ENCODE measurements around the gene WWOX.

Gene WWOX

DNA sequence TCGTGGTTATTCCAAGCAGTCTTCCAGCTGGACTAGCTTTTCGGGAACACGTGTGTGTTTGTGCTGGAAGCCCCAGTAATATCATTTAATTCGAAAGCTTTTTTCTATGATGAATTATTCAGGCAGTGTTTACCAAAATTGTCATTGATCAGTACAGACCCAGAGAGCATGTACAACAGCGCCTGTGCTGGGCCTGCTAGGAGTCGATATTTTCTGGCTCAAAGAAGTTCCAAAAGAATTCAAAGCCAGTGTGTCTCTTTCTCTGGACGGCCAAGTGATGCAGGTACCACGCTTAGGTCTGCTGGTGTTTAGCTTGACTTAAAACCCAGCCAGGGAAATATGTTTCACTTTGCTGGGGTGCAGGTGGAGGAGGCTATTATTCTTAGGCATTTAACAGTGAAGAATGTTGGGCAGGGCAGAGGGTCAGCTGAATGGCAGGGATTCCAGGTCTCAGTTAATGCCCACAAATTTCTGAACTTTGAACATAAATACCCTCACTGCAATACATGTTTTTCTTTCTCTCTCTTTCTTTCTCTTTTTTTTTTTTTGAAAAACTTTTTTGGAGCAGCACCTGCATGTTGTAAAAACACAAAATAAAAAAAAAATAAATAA is 401.3 kb downstream of the WWOX start:
- no peaks in the 10 kb centered on the region for H3K4me1 ChIP-seq (ENCODE audit: control insufficient read depth in 1 of 2, insufficient read depth in 1 of 2, low read depth in 1 of 2, low read length in 1 of 2)
- no peaks in the 10 kb centered on the region for H3K9me3 ChIP-seq
- TF ChIP-seq CTCF (IDR thresholded peaks at IDR 0.05) = no peak
- H3K27ac ChIP-seq = no peak overlapping the region
- H3K36me3 ChIP-seq = no peaks in the 10 kb centered on the region
- H3K27me3 ChIP-seq = no peaks in the 10 kb centered on the region
- H3K4me3 ChIP-seq (ENCODE audit: low read depth in 1 of 2, low read length in 1 of 2) = no peak overlapping the region

DNA sequence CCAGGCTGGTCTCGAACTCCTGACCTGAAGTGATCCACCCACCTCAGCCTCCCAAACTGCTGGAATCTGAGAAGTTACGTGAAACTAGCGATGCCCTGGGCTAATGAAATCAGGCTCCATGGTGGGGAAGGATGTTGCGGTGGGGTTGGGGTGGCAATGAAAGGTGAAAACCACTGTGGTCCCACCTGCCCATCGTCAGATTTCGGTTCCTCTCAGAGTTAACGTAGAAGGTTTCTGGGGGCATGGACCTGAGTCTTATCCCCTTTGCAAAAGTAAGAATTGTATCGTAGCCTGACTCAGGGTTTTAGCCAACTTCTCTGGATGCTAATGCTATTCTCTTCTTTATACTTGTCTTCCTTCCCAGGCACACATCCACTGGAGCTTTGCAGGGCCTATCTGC is 402.3 kb downstream of the WWOX start:
- Histone ChIP-seq H3K36me3 (no peaks in the 10 kb centered on the region), H3K9me3 (no peaks in the 10 kb centered on the region), H3K27me3 (no peaks in the 10 kb centered on the region), H3K4me1 (ENCODE audit: control insufficient read depth in 1 of 2, insufficient read depth in 1 of 2, low read depth in 1 of 2, low read length in 1 of 2) (no peaks in the 10 kb centered on the region), H3K27ac (no peak overlapping the region), H3K4me3 (ENCODE audit: low read depth in 1 of 2, low read length in 1 of 2) (no peak overlapping the region)
- no peak for TF ChIP-seq CTCF (IDR thresholded peaks at IDR 0.05)

DNA sequence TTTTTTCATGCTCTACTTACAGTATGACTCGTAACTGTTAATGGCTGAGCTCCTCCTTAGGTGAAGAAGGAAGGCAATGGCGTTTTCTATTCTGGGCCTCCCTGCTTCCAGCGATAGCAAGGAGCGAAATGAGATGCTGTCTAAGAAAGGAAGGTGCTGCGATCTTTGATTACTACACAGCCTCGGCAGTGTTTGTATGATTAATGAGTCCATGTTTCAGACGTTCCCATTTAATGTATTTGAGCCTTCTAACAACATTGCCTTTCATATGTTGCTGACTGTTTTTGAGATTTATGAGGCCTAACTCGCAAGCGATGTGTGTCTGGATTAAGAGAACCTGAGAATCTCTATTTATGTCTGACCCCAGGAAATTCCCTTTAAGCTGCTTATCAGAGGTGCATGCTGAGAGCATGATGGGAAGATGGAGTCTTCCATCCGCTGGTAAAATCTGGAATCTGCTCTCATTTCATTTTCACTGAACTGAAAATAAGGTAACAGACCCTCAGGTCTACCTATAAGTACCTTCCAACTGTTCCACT is 403.4 kb downstream of the WWOX start:
- no peaks in the 10 kb centered on the region for H3K27me3 ChIP-seq

GRCh38 chr16:78503602-78504001 is 404.1 kb downstream of the WWOX start:
- Histone ChIP-seq H3K9me3 (no peaks in the 10 kb centered on the region), H3K27me3 (no peaks in the 10 kb centered on the region), H3K27ac (no peak overlapping the region), H3K36me3 (no peaks in the 10 kb centered on the region), H3K4me3 (ENCODE audit: low read depth in 1 of 2, low read length in 1 of 2) (no peak overlapping the region), H3K4me1 (ENCODE audit: control insufficient read depth in 1 of 2, insufficient read depth in 1 of 2, low read depth in 1 of 2, low read length in 1 of 2) (no peaks in the 10 kb centered on the region)
- peak; percentile 67 for TF ChIP-seq CTCF (IDR thresholded peaks at IDR 0.05)

More for the DNA sequence above, 403.4 kb downstream of the WWOX start:
- no peaks in the 10 kb centered on the region for H3K9me3 ChIP-seq
- H3K4me1 ChIP-seq (ENCODE audit: control insufficient read depth in 1 of 2, insufficient read depth in 1 of 2, low read depth in 1 of 2, low read length in 1 of 2) = no peaks in the 10 kb centered on the region
- H3K4me3 ChIP-seq (ENCODE audit: low read depth in 1 of 2, low read length in 1 of 2) = no peak overlapping the region
- TF ChIP-seq CTCF (IDR thresholded peaks at IDR 0.05) = no peak
- no peak overlapping the region for H3K27ac ChIP-seq
- no peaks in the 10 kb centered on the region for H3K36me3 ChIP-seq

DNA sequence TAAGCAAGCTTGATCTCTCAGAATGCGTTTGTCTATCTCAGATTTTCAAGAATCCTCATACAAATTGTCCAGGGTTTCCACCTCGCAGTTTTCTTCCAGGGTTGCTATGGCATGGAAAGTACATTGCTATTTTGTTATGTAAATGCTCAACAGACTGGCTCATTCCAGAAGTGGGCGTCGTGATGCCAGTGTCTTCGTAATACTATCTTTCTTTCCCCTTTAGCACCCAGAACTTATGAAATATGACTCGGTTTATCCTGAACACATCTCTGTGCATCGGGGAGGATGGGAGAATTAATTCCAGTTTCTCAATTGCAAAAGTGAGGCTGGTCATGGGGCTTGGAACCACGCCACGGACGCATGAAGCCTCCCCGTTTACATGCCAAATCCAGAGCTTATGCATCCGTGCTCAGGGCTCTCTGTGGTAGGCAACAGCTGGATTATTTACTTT is 405.0 kb downstream of the WWOX start:
- no peaks in the 10 kb centered on the region for H3K9me3 ChIP-seq
- no peak for TF ChIP-seq CTCF (IDR thresholded peaks at IDR 0.05)
- H3K27me3 ChIP-seq = no peaks in the 10 kb centered on the region
- H3K4me3 ChIP-seq (ENCODE audit: low read depth in 1 of 2, low read length in 1 of 2) = no peak overlapping the region
- H3K36me3 ChIP-seq = no peaks in the 10 kb centered on the region
- H3K4me1 ChIP-seq (ENCODE audit: control insufficient read depth in 1 of 2, insufficient read depth in 1 of 2, low read depth in 1 of 2, low read length in 1 of 2) = no peaks in the 10 kb centered on the region
- H3K27ac ChIP-seq = no peak overlapping the region
